Measurements from ENCODE around the gene KSR2.

DNA sequence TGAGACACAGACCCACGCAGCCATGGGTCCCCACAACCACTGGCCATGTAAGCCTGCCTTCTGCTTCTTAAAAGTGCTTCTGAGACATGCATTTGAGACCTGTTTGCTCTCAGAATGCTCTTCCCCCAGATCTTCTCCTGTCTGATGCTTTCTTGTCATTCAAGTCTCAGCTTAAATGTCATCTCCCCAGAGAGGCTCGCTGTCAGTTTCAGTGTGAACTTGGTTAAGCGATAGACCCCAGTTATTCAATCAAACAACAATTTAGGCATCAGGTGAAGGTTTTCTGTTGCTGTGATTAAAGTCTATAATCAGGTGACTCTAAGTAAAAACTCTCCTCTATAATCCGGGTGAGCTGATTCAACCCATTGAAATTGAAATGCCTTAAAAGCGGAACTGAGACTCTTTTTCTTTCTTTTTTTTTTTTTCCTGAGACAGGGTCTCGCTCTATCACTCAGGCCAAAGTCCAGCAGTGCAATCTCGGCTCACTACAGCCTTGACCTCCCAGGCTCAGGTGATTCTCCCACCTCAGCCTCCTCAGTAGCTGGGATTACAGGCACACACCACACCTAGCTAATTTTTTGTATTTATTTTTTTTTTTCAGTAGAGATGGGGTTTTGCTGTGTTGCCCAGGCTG, 123.4 kb downstream of the KSR2 start:
- TF ChIP-seq, protein P1, sequence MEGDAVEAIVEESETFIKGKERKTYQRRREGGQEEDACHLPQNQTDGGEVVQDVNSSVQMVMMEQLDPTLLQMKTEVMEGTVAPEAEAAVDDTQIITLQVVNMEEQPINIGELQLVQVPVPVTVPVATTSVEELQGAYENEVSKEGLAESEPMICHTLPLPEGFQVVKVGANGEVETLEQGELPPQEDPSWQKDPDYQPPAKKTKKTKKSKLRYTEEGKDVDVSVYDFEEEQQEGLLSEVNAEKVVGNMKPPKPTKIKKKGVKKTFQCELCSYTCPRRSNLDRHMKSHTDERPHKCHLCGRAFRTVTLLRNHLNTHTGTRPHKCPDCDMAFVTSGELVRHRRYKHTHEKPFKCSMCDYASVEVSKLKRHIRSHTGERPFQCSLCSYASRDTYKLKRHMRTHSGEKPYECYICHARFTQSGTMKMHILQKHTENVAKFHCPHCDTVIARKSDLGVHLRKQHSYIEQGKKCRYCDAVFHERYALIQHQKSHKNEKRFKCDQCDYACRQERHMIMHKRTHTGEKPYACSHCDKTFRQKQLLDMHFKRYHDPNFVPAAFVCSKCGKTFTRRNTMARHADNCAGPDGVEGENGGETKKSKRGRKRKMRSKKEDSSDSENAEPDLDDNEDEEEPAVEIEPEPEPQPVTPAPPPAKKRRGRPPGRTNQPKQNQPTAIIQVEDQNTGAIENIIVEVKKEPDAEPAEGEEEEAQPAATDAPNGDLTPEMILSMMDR (conservative IDR thresholded peaks at IDR 0.05; ENCODE audit: low read depth, low read length) = no peak
- TF ChIP-seq CEBPB (IDR thresholded peaks at IDR 0.05; ENCODE audit: low read depth, low read length) (no peak), RAD21 (IDR thresholded peaks at IDR 0.05; ENCODE audit: low read length) (no peak), RCOR1 (IDR thresholded peaks at IDR 0.05; ENCODE audit: insufficient replicate concordance, low read length) (no peak)

Data from IMR-90 (cell line).